GM19025 (cell line): ENCODE data around the gene RAB43.
"Not testable (repeated sequence)": the region's sequence is repeated elsewhere in the genome, so short reads cannot be mapped to it uniquely, and the experiment has no call there.

Experiments
- ATAC-seq: cut with Tn5 transposase; IDR thresholded peaks from one replicate; pipeline ENCODE4 v1.9.1; 2021; ENCODE audit warnings: mild to moderate bottlenecking, low read depth, moderate library complexity; ENCODE audit not compliant: unreplicated experiment

RAB43 gene

DNA sequence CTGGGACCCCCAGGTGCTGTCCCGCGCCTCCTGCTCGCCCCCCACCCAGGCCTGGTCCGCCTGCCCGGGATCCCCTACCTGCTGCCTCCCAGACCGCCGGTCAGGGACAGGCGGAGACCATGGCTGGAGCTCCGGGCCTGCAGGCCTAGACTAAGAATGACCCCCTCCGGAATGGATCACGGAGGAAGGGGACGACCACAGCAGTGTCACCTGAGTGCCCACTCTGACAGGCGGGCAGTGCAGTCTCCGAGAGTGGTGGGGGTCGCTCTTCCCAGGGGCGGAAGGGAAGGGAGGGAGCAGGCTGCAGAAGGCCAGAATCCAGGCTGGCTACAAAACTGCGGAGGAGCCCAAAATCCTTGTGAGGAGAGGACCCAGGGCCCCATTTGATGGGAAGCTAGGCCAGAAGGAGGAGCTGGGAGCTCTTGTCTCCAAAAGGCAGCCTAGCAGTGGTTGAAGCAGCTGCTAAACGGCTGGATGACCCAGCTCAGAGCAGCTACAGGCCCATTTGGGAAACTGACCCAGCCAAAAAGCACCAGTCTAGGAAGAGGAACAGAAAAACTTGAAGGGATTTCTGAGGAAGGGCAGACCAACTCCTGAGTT lies 908 bp upstream of the RAB43 start:
- ATAC-seq: no peak

DNA sequence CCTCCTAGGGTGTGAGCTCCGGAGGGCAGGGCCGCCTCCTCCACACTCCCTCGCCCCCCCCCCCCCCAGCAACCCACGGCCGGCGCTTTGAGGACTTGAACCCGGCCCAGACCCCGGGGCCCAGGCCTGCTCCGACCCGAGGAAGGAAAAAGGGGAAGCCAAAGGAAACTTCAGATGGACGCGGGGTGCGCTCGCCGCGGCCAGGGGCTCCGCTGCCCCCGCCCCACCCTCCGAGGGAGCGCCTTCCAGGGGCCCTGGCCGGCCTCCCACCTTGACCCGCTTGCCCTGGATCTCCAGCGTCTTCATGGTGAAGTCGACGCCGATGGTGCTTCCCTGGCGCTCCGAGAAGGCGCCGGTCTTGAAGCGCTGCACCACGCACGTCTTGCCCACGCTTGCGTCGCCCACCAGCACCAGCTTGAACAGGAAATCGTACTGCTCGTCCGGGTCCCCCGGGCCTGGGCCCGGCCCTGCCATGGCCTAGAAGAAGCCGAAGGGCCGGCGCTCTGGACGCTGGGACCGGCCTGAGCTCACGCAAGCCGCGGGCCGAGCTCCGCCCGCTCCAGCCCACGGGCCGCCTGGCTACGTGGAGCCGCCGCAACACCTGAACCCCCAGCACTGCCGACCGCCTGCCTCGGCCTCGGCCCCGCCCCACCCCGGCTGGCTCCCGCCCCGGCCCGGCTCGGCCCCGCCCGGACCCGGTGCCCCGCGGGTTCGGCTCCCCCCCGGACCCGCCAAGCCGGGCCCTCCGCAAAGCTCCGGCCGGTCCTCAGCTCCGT lies 400 bp downstream of the RAB43 start:
- ATAC-seq: no peak

DNA sequence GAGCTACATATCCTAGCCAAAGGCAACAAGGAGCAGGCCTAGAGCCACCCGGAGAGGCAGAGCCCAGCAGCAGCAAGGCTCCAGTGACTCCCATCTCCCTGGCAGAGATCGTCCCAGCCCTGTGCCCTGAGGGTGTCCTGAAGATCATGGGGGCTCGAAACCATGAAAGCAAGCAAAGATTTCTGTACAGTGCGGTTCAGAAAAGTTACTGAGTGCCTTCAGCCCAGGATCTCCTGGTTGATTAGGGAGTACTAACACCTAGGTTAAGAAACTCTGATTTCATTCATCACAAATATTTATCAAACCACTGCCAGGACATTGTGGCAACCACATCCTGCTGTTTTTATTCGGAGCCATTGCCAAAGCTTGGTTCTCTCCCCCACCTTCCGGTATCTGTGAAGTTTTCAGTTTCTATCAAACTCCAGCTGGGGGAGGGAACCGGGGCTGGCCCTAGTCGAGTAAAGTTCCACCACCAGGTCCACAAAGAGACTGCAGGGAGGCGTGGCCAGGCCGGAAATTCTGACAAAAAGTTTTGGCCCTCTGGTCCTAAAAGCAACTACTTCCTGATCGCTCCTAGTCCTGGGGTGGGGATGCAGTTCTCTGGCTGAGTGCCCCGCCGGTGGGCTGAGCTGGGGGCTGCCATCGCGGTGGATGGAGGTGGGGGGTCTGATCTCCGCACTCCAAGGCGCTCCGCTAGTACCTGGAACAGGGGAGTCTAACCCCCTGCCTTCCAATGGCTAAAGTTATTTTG lies 1.2 kb downstream of the RAB43 start:
- ATAC-seq: peak; percentile 47

DNA sequence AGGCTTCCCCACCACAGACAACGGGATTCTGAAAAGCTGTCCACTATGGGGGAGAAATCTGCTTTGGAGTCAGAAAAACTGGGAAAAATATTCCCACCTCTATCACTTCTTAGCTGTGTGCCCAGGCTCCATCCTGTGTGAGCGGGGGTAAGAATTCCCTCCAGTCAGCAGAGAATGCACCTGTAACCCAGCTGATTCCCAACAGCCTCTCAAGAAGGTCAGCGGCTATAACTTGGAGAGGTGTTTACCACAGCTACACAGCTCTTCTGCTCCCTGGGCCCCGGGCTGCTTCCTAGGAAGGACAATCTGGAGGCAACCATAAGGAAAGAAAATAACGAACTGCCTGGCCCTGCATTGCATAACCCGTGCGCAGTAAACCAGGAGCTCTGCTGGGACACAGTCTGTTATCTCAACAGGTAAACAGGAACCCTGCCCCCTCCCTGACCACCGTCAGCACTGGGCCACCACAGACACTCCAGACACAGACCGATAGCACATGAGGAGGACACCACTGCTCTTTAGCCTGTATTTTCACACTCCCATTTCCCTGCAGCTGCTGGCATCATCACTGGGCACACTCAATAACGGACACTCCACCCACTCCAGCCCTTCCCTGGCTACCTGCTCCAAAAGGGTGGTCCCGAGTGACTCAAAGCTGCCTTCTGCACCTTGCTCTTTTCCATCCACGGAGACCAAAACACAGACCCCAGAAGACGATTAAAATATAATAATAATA lies 2.1 kb downstream of the RAB43 start:
- ATAC-seq: no peak

DNA sequence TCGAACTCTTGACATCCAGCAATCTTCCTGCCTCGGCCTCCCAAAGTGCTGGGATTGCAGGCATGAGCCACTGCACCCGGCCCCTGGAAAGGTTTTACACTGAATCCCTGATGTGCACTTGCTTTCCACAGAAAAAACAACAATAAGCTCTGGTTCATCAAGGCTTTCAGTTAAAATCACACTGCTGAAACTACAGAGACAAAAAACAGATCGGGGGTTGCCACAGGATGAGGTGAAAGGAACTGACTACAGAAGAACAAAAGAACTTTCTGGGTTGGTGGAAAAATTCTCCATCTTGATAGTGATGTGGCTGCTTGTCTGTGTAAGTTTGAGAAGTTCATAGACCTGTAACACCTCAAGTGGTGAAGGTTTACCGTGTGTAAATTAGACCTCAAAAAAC lies 2.9 kb downstream of the RAB43 start:
- no peak for ATAC-seq

DNA sequence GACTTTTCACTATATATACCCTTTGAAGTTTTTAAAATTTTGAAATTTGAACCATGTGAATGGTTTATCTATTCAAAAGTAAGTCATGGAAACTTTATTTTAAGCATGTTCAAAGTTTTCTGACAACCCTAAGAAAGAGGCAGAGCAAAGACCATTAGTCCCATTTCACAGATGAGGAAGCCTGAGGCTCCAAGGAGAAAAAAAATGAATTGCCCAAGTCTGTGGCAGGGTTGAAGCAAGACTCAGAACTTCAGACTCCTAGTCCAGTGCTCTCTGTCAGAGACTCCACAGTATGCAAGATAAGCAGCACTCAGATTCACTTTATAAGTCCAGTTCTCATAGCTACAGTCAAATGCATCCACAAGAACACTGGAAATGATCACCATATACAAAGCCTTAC lies 4.5 kb downstream of the RAB43 start:
- no peak for ATAC-seq

DNA sequence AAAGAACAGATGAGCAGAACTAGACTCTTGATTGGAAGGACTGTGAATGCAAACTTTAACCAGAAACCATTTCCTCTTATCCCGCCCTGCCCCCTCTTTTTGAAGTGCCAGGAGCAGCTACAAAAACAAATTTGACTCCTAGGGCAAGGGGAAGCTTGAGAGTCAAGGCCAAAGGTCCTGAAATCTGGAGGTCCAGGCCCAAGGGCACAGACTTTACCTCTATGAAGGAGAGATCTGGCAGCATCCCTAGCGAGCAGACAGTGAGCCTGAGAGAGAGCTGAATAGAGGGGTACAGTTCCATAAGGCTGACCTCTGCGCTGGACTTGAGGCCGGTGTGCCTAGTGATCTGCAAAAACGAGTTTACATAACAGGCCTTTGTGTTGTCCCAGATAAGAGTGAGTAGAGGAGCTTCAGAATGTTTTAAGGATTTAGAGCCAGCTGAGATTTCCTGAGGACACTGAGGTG lies 5.1 kb downstream of the RAB43 start:
- no peak for ATAC-seq

DNA sequence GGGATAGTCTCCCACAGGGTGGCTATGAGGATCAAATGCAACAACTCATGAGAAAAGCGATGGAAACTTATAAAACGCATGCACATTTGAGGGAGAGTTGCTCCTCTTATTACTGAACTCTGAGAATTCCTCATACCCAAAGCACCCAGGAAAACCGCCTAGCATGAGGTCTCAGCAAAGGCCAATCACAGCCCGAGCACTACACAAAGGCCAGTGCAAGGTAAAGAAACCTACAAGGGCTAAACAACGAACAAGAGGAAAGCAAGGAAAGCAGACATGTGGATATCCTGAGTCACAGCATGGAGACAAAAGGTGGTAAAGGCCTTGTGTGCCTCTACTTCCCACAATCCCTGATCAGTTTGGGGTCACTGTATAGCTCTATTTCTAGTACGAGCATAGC lies 7.1 kb downstream of the RAB43 start:
- no peak for ATAC-seq

DNA sequence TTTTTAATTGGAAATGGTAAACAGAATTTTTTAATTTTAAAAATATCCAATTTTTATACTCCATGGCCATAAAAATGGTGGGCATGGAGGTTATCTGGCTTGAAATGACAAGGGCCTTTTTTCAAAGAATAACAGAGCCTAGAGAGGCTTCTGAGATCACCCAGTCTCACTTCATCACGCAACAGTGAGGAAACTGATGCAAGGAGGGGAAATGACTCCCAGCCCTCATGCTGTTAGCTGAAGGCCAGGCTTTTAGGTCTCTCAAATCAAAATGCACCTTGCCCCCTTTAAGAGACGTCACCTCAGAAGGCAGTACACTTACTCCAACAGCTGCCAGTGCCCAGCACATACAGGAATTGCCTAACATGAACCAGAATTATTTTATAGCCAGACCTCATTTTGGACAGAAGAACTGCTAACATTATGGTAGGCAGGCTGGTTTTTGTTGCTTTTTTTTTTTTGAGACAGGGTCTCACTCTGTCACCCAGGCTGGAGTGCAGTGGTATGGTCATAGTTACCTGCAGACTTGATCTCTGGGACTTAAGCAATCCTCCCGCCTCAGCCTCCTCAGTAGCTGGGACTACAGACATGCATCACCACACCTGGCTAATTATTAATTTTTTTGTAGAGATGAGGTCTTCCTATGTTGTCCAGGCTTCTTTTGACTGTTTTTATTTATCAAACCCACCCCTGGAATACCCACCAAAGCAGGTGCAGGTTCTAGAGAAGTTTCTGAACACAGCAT lies 9.1 kb downstream of the RAB43 start:
- ATAC-seq: no peak

DNA sequence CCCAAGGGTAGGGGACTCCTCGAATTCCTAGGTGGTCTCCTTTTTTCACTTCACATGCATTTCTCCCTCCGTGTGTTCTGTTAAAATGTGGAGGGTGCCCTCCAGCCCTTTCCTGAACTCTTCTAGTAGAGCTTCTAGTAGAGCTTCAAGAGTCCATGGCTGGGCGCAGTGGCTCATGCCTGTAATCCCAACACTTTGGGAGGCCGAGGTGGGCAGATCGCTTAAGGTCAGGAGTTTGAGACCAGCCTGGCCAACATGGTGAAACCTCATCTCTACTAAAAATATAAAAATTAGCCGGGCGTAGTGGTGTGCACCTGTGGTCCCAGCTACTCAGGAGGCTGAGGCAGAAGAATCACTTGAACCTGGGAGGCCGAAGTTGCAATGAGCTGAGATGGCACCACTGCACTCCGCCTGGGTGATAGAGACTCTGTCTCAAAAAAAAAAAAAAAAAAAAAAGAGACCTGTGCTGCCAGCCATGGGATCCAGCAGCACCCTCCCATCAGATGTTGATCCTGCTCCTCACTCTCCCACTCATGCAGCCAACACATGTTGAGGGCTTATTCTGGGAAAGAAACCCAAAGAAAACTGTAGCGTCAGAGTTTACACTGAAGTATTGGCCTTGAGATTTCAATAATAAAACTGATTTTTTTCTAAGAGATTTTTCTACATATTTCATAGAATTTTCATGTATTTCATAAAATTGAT lies 10.4 kb downstream of the RAB43 start:
- not testable (repeated sequence) for ATAC-seq

DNA sequence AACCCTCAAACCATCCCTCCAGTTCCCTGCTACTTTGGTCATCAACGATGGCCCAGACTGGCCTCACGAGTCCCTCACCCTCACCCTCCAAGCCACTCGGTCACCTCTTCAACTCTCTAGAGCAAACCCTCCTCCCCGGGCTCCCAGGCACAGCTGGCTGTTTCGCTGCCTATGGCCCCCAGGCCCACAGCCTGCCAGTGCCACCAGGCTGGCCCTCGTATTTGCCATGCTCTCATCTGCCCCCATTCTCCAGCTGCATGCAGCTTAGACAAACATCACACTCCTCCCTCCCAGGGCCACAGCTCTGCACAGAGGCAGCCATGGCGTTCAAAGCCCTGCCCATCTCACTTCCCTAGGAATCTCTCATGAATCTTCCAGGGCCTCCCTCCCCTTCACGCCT lies 13.8 kb downstream of the RAB43 start:
- ATAC-seq: no peak

DNA sequence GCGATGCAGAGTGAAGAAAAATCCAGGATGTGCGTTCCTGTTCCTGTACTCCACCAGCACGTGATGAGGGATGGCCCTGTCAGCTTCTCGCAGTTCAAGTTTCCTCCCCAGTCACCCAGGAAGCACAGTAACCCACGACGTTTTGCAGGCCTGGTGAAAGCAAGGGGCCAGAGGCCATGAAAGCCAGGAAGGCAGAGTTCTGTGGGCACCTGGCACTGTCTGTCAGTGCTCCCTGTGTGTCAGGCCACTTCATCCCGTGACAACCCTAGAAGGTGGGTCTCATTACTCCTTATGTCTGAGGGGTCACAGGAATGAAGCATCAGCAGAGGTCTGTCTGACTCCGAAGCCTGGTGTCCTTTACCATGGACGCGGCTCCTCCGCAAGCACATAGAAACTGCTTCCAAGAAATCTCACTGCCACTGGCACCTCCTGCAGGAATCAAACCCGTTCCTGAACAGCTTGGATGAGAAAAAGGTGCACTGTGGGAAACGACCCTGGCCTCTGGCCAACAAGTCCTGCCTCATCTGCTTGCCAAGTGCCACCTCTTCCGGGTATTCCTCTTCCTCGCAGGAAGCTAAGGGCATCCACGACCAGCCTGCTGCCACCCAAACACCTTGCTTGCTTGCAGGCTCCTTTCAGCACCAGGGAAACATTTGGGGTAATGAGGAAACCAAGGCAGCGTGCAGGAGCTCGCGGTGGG lies 14.6 kb downstream of the RAB43 start:
- ATAC-seq: no peak

DNA sequence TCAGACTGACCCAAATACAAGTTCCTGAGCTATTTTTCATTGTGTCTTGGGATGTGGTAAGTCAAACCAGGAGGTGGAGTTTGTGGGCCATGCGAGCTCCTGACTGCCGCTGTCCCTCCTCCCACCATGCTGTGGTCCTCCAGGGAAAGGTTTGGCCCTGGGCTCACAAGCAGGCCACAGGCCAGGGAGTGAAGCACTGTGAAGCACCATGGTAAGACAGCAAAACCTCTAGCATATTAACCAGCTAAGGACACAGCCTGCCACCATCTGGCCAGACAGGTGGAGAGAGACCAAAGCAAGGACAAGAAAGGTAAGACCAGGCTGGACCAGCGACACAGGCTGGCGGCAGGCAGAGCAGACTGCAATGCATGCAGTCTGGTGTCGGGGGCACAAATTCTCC lies 15.3 kb downstream of the RAB43 start:
- no peak for ATAC-seq

DNA sequence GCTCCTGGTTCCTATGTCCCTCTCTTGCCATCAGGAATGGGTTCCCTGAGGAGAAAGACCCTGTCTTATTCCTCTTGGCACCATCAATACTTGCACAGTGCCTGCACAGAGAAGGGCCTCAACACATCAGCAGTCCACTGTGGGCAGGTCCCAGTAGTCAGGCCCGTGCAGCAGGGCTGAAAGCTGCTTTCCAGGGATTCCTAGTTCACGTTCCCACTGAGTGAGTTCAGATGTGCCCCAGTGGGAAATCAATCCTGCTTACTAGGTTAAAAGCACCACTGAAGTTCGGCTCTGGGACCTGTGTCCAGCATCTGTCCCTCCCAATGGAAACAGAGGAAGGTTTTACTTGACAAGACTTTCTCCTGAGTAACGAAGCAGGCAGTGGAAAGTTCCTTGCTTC lies 15.7 kb downstream of the RAB43 start:
- no peak for ATAC-seq

DNA sequence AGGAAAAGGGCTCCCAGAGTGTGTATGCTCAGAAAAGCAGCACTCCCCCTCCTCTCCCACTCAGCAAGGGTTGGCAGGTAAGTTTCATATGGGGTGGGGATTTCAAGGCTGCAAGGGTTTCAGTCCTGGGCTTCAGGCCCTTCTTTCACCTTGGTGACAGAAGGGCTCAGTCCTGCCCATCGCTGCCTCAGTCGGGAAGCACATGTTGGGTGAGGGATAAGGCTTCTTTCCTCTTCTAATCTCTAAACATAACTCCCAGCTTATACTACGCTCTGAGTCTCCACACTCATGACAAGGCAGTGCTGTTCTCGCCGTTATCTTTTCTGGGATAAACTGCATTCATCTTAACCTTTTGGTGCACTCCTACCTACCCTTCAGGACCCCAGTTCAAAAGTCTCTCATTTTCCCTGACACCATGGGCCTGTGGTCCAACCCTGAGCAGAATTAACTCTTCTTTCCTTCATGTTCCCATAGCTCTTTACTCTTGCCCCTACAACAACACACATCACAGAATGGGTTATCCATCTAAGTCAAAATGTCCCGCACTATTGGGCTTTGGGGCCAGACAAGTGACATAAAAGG lies 17.0 kb downstream of the RAB43 start:
- no peak for ATAC-seq

DNA sequence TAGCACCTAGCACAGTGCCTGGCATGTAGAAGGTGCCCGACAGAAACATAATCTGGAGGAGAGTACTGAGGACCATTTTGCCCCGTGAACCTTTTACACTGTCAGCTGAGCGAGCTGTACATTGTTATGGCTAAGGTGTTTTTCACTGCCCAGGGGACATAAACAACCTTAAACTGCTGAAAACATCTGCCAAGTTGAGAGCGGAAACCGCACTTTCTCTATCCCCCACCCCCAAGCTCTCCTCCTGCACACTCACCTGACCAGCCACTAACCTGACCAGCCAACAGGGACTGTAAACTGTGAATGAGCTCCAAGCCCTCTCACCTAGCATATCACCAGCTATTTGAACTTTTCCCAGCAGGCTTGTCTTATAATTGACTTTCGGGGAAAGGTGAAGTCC lies 17.6 kb downstream of the RAB43 start:
- no peak for ATAC-seq

DNA sequence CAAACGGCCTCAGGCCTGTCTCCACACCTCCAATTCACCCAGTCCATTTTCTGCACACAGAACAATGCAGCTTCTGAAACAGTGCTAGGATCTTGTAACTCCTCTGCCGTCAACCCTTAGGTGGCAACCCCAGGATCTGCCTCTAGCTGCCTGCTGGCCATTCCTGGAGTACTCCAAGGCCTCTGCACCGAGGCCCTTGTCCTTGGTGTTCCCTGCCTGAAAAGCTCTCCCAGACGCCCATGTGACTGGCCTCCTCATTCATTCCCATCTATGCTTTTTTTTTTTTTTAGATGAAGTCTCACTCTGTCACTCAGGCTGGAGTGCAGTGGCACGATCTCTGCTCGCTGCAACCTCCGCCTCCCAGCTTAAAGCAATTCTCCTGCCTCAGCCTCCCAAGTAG lies 18.3 kb downstream of the RAB43 start:
- no peak for ATAC-seq

DNA sequence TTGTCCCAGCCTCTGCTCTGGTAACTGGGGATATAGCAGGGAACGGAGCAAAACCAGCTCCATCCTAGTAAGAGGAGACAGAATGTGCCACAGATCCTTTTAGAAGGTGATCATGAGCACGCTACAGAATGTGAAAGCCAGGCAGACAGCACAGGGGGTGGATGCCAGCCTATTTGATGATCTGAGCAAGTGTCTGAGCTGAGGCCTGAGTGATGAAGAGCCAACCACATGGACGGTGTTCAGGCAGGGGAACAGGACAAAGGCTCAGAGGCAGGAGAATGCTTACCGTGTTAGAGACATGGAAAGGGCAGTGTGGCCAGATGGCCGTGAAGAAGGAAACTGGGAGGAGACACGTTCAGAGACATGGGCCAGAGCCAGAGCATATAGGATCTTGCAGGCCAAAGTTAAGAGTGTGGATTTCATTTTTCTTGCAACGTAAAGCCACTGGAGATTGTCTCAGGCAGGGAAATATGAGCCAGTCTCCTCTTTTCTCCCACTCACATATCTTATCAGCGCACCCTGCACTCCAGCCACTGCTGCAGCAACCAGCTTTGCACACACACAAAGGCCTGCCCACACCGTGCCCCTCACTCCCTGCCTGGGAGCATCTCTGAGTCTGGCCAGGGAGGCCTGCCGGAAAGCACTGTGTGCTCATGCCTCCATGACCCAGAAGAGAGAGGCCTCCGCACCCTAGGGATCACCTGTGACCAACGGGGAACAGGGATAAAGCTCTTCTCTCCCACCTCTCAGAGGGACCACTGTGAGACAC lies 20.1 kb downstream of the RAB43 start:
- no peak for ATAC-seq
